ENCODE results near the gene AGAP5. TPM values are rescaled to one million over a fixed set of nuclear protein-coding genes. Genes with fewer than 3 reads are reported as not detected.
"Not testable (repeated sequence)": the region's sequence is repeated elsewhere in the genome, so short reads cannot be mapped to it uniquely, and the experiment has no call there.

The AGAP5 gene
- total RNA-seq, 4 donors from 2014 or later = 4.3 to 8.8 (median 5.4) TPM

- no peak for DNase-seq (ENCODE audit: low spot score)
- no peak for ATAC-seq (ENCODE audit: low FRiP score)
- no peak for TF ChIP-seq CTCF (IDR thresholded peaks at IDR 0.05)
Measured at GRCh38 chr10:73734796-73735305, 36.9 kb upstream of the AGAP5 start.

GRCh38 chr10:73734028-73734720, 36.3 kb upstream of the AGAP5 start:
- DNase-seq (ENCODE audit: low spot score) = no peak
- no peak for ATAC-seq (ENCODE audit: low FRiP score)
- no peak for TF ChIP-seq CTCF (IDR thresholded peaks at IDR 0.05)

- ATAC-seq (ENCODE audit: low FRiP score) (no peak), DNase-seq (ENCODE audit: low spot score) (no peak)
- no peak for TF ChIP-seq CTCF (IDR thresholded peaks at IDR 0.05)
Measured at GRCh38 chr10:73732931-73733623, 35.2 kb upstream of the AGAP5 start.

GRCh38 chr10:73732426-73732825, 34.5 kb upstream of the AGAP5 start:
- TF ChIP-seq CTCF (IDR thresholded peaks at IDR 0.05) = no peak
- DNase-seq (ENCODE audit: low spot score) = no peak
- no peak for ATAC-seq (ENCODE audit: low FRiP score)

- ATAC-seq (ENCODE audit: low FRiP score) = no peak
- no peak for TF ChIP-seq CTCF (IDR thresholded peaks at IDR 0.05)
- DNase-seq (ENCODE audit: low spot score) = no peak
Measured at GRCh38 chr10:73731588-73732375, 33.9 kb upstream of the AGAP5 start.

- ATAC-seq (ENCODE audit: low FRiP score) (peak; percentile 94), DNase-seq (ENCODE audit: low spot score) (peak; percentile 71)
- TF ChIP-seq CTCF (IDR thresholded peaks at IDR 0.05) = no peak
Measured at GRCh38 chr10:73730153-73730906, 32.4 kb upstream of the AGAP5 start.

GRCh38 chr10:73729781-73730152, 31.9 kb upstream of the AGAP5 start:
- DNase-seq (ENCODE audit: low spot score); ATAC-seq (ENCODE audit: low FRiP score): not testable (repeated sequence)

Measured in omental fat pad (tissue), 4 donors.